Activated T-cell treated with anti-CD3 and anti-CD28 coated beads, Interleukin-2, amount 50 U/mL, for 4 hours (primary cell): ENCODE data around the gene CDCA5. TPM values are rescaled to one million over a fixed set of nuclear protein-coding genes. Genes with fewer than 3 reads are reported as not detected.

ENCODE experiments used
- ATAC-seq, 2 donors: fragments of 200-7000 bp; cut with Tn5 transposase; one replicate each; pipeline ENCODE4 v1.10.0; 2021
- DNase-seq: peaks from one replicate; pipeline ENCODE4 v3.0.0-alpha.2; 2020
- H3K27me3 Mint-ChIP-seq: one replicate; pipeline ENCODE4 v1.8.0; 2021; ENCODE audit warnings: low read depth, mixed read lengths
- H3K36me3 Mint-ChIP-seq: one replicate; pipeline ENCODE4 v1.8.0; 2022; ENCODE audit warnings: mixed read lengths; ENCODE audit not compliant: insufficient read depth
- H3K4me1 Mint-ChIP-seq: one replicate; pipeline ENCODE4 v1.8.0; 2021; ENCODE audit warnings: low read depth, mixed read lengths
- H3K4me3 Mint-ChIP-seq: one replicate; pipeline ENCODE4 v1.8.0; 2021; ENCODE audit warnings: mild to moderate bottlenecking, moderate library complexity, mixed read lengths
- H3K9me3 Mint-ChIP-seq: one replicate; pipeline ENCODE4 v1.8.0; 2021; ENCODE audit warnings: mixed read lengths
- total RNA-seq, 3 donors: library from RNA; stranded (reverse); gene quantifications; one replicate each; pipeline ENCODE4 v1.2.1, GENCODE V29; 2021

CDCA5 gene
- total RNA-seq, 3 donors from 2014 or later = 26.4 to 37.1 (median 35.1) TPM

- ATAC-seq (no peak), DNase-seq (no peak)
- Mint-ChIP-seq H3K4me3 (no peak overlapping the region), H3K9me3 (no peaks in the 10 kb centered on the region), H3K27me3 (peaks cover 3% of the 10 kb centered on the region), H3K36me3 (no peaks in the 10 kb centered on the region), H3K4me1 (peaks cover under 1% of the 10 kb centered on the region)
Observed at GRCh38 chr11:65059523-65059922, 24.3 kb downstream of the CDCA5 start.

- Mint-ChIP-seq H3K9me3 (no peaks in the 10 kb centered on the region), H3K27me3 (peaks cover 3% of the 10 kb centered on the region), H3K36me3 (no peaks in the 10 kb centered on the region), H3K4me3 (no peak within 1 kb of the TSS), H3K4me1 (peaks cover 10% of the 10 kb centered on the region)
- DNase-seq = no peak
- ATAC-seq = no peak
Observed at GRCh38 chr11:65058419-65059054, 25.3 kb downstream of the CDCA5 start, which contains the start of gene NAALADL1. Gene NAALADL1 (minus strand): TSS chr11:65058553. CDS start chr11:65058521, 32 bp downstream.

GRCh38 chr11:65058012-65058411 lies 25.8 kb downstream of the CDCA5 start:
- Mint-ChIP-seq H3K27me3 (peaks cover 3% of the 10 kb centered on the region), H3K36me3 (no peaks in the 10 kb centered on the region), H3K4me1 (peaks cover 13% of the 10 kb centered on the region), H3K4me3 (no peak overlapping the region), H3K9me3 (no peaks in the 10 kb centered on the region)
- ATAC-seq (no peak), DNase-seq (no peak)

- DNase-seq = no peak
- H3K36me3 Mint-ChIP-seq = no peaks in the 10 kb centered on the region
- H3K27me3 Mint-ChIP-seq = peaks cover 3% of the 10 kb centered on the region
- ATAC-seq = no peak
- no peaks in the 10 kb centered on the region for H3K9me3 Mint-ChIP-seq
- H3K4me3 Mint-ChIP-seq = no peak overlapping the region
- H3K4me1 Mint-ChIP-seq = peaks cover 13% of the 10 kb centered on the region
Observed at GRCh38 chr11:65057526-65057925, 26.3 kb downstream of the CDCA5 start.

GRCh38 chr11:65056999-65057398 lies 26.8 kb downstream of the CDCA5 start:
- Mint-ChIP-seq H3K9me3 (no peaks in the 10 kb centered on the region), H3K4me1 (peaks cover 13% of the 10 kb centered on the region), H3K36me3 (no peaks in the 10 kb centered on the region), H3K27me3 (peaks cover under 1% of the 10 kb centered on the region), H3K4me3 (no peak overlapping the region)
- DNase-seq (no peak), ATAC-seq (no peak)

- DNase-seq = no peak
- Mint-ChIP-seq H3K27me3 (no peaks in the 10 kb centered on the region), H3K4me1 (peaks cover 13% of the 10 kb centered on the region), H3K4me3 (no peak overlapping the region), H3K9me3 (no peaks in the 10 kb centered on the region), H3K36me3 (no peaks in the 10 kb centered on the region)
- no peak for ATAC-seq
Observed at GRCh38 chr11:65055538-65055937, 28.3 kb downstream of the CDCA5 start.

GRCh38 chr11:65053827-65054508 lies 29.9 kb downstream of the CDCA5 start:
- no peaks in the 10 kb centered on the region for H3K36me3 Mint-ChIP-seq
- peak overlapping the region; percentile 29 for H3K4me3 Mint-ChIP-seq
- DNase-seq = no peak
- H3K27me3 Mint-ChIP-seq = no peaks in the 10 kb centered on the region
- no peaks in the 10 kb centered on the region for H3K9me3 Mint-ChIP-seq
- ATAC-seq = peak; percentile 27 to 32
- peaks cover 13% of the 10 kb centered on the region for H3K4me1 Mint-ChIP-seq

- Mint-ChIP-seq H3K4me1 (peaks cover 28% of the 10 kb centered on the region), H3K4me3 (no peak overlapping the region), H3K9me3 (no peaks in the 10 kb centered on the region), H3K36me3 (no peaks in the 10 kb centered on the region), H3K27me3 (no peaks in the 10 kb centered on the region)
- ATAC-seq (no peak), DNase-seq (no peak)
Observed at GRCh38 chr11:65051398-65051858, 32.4 kb downstream of the CDCA5 start.

GRCh38 chr11:65047581-65048422 lies 36.0 kb downstream of the CDCA5 start:
- ATAC-seq (peak; percentile 66 to 74), DNase-seq (no peak)
- peaks cover 4% of the 10 kb centered on the region for H3K36me3 Mint-ChIP-seq
- no peaks in the 10 kb centered on the region for H3K9me3 Mint-ChIP-seq
- H3K27me3 Mint-ChIP-seq = no peaks in the 10 kb centered on the region
- peaks cover 20% of the 10 kb centered on the region for H3K4me1 Mint-ChIP-seq
- H3K4me3 Mint-ChIP-seq = peak overlapping the region; percentile 79

GRCh38 chr11:65045728-65046127 lies 38.1 kb downstream of the CDCA5 start:
- H3K36me3 Mint-ChIP-seq = peaks cover 4% of the 10 kb centered on the region
- no peak for DNase-seq
- H3K9me3 Mint-ChIP-seq = no peaks in the 10 kb centered on the region

GRCh38 chr11:65045061-65045460 lies 38.8 kb downstream of the CDCA5 start:
- no peaks in the 10 kb centered on the region for H3K27me3 Mint-ChIP-seq
- peaks cover 4% of the 10 kb centered on the region for H3K36me3 Mint-ChIP-seq
- DNase-seq (no peak), ATAC-seq (no peak)
- no peak overlapping the region for H3K4me3 Mint-ChIP-seq
- H3K9me3 Mint-ChIP-seq = no peaks in the 10 kb centered on the region
- peaks cover 27% of the 10 kb centered on the region for H3K4me1 Mint-ChIP-seq

More at GRCh38 chr11:65045728-65046127, 38.1 kb downstream of the CDCA5 start:
- peaks cover 24% of the 10 kb centered on the region for H3K4me1 Mint-ChIP-seq
- no peaks in the 10 kb centered on the region for H3K27me3 Mint-ChIP-seq
- ATAC-seq = no peak
- H3K4me3 Mint-ChIP-seq = no peak overlapping the region

- DNase-seq = no peak
- ATAC-seq = no peak
- H3K36me3 Mint-ChIP-seq = peaks cover 4% of the 10 kb centered on the region
- no peaks in the 10 kb centered on the region for H3K9me3 Mint-ChIP-seq
- H3K27me3 Mint-ChIP-seq = no peaks in the 10 kb centered on the region
- peaks cover 27% of the 10 kb centered on the region for H3K4me1 Mint-ChIP-seq
- H3K4me3 Mint-ChIP-seq = no peak overlapping the region
Observed at GRCh38 chr11:65043881-65044501, 39.8 kb downstream of the CDCA5 start.

GRCh38 chr11:65042891-65043290 lies 40.9 kb downstream of the CDCA5 start:
- peaks cover 4% of the 10 kb centered on the region for H3K36me3 Mint-ChIP-seq
- H3K4me3 Mint-ChIP-seq = peak overlapping the region; percentile 83
- DNase-seq = no peak
- no peak for ATAC-seq
- no peaks in the 10 kb centered on the region for H3K9me3 Mint-ChIP-seq
- no peaks in the 10 kb centered on the region for H3K27me3 Mint-ChIP-seq
- peaks cover 24% of the 10 kb centered on the region for H3K4me1 Mint-ChIP-seq
